Erythroblast (primary cell): ENCODE measurements around the gene MCM3AP.

Experiments used
- GATA1 ChIP-seq: IDR thresholded peaks from 2 replicates; pipeline ENCODE4 v1.6.1; 2011; ENCODE audit warnings: low read depth, mild to moderate bottlenecking, control low read depth, low read length, moderate library complexity
- POLR2A ChIP-seq: IDR thresholded peaks from 2 replicates; pipeline ENCODE4 v1.6.1; 2011; ENCODE audit warnings: mild to moderate bottlenecking, low read length

GRCh38 chr21:46327711-46328110 is 42.3 kb upstream of the MCM3AP start:
- TF ChIP-seq POLR2A = no peak
- no peak for TF ChIP-seq GATA1
